Stimulated activated CD4-positive, alpha-beta T cell treated with anti-CD3 and anti-CD28 coated beads, Interleukin-1b, Interleukin-23, amount 100 ng/mL, for 1 hour (primary cell): ENCODE measurements around the gene BLOC1S2.
"Not testable (repeated sequence)": the region's sequence is repeated elsewhere in the genome, so short reads cannot be mapped to it uniquely, and the experiment has no call there.

Experiments
- DNase-seq, 2 donors: peaks; one replicate each; pipeline ENCODE4 v3.0.0-alpha.2; 2020; ENCODE audit warnings: low read depth in 2 of 2

Gene BLOC1S2

GRCh38 chr10:100286051-100287033 lies at the start of gene BLOC1S2:
TSS of gene BLOC1S2 (minus strand) at chr10:100286680. CDS start at chr10:100286659, 21 bp downstream.
- peak; percentile 71 to 74 for DNase-seq

GRCh38 chr10:100334762-100335161 lies 48.3 kb upstream of the BLOC1S2 start:
- no peak for DNase-seq

- no peak for DNase-seq
These were observed 47.4 kb upstream of the BLOC1S2 start for GRCh38 chr10:100333661-100334440.

GRCh38 chr10:100333106-100333505 lies 46.6 kb upstream of the BLOC1S2 start:
- no peak for DNase-seq

- DNase-seq = no peak
These were observed 43.6 kb upstream of the BLOC1S2 start, which contains the start of gene PKD2L1 for GRCh38 chr10:100330079-100330478. TSS of gene PKD2L1 (minus strand) at chr10:100330228. CDS start at chr10:100330103, 125 bp downstream.

GRCh38 chr10:100328198-100328597 lies 41.7 kb upstream of the BLOC1S2 start:
- no peak for DNase-seq

GRCh38 chr10:100327718-100328009 lies 41.2 kb upstream of the BLOC1S2 start:
- no peak for DNase-seq

GRCh38 chr10:100327007-100327717 lies 40.7 kb upstream of the BLOC1S2 start:
- no peak for DNase-seq

GRCh38 chr10:100325158-100325557 lies 38.7 kb upstream of the BLOC1S2 start:
- DNase-seq = no peak

- no peak for DNase-seq
These were observed 33.4 kb upstream of the BLOC1S2 start for GRCh38 chr10:100319707-100320402.

GRCh38 chr10:100318207-100318606 lies 31.7 kb upstream of the BLOC1S2 start:
- no peak for DNase-seq

GRCh38 chr10:100315615-100316014 lies 29.1 kb upstream of the BLOC1S2 start:
- DNase-seq = no peak

GRCh38 chr10:100311298-100311697 lies 24.8 kb upstream of the BLOC1S2 start:
- DNase-seq = no peak

GRCh38 chr10:100307684-100308083 lies 21.2 kb upstream of the BLOC1S2 start:
- no peak for DNase-seq

- no peak for DNase-seq
These were observed 20.4 kb upstream of the BLOC1S2 start for GRCh38 chr10:100306861-100307260.

GRCh38 chr10:100304414-100304813 lies 17.9 kb upstream of the BLOC1S2 start:
- DNase-seq = no peak

- DNase-seq = no peak
These were observed 17.3 kb upstream of the BLOC1S2 start for GRCh38 chr10:100303724-100304319.

GRCh38 chr10:100301123-100301522 lies 14.6 kb upstream of the BLOC1S2 start:
- DNase-seq = not testable (repeated sequence)

GRCh38 chr10:100297242-100297641 lies 10.8 kb upstream of the BLOC1S2 start:
- no peak for DNase-seq

- no peak for DNase-seq
These were observed 6.6 kb upstream of the BLOC1S2 start for GRCh38 chr10:100293066-100293465.

- not testable (repeated sequence) for DNase-seq
These were observed 5.8 kb upstream of the BLOC1S2 start for GRCh38 chr10:100292300-100292699.
